Fibroblast of gingiva (primary cell): ENCODE measurements around the gene SULT4A1.

Experiments
- DNase-seq: peaks from one replicate; pipeline ENCODE4 v3.0.0-alpha.2; 2011; ENCODE audit warnings: low read depth

The SULT4A1 gene

GRCh38 chr22:43828725-43828997, 33.7 kb downstream of the SULT4A1 start:
- DNase-seq, result no peak

DNA sequence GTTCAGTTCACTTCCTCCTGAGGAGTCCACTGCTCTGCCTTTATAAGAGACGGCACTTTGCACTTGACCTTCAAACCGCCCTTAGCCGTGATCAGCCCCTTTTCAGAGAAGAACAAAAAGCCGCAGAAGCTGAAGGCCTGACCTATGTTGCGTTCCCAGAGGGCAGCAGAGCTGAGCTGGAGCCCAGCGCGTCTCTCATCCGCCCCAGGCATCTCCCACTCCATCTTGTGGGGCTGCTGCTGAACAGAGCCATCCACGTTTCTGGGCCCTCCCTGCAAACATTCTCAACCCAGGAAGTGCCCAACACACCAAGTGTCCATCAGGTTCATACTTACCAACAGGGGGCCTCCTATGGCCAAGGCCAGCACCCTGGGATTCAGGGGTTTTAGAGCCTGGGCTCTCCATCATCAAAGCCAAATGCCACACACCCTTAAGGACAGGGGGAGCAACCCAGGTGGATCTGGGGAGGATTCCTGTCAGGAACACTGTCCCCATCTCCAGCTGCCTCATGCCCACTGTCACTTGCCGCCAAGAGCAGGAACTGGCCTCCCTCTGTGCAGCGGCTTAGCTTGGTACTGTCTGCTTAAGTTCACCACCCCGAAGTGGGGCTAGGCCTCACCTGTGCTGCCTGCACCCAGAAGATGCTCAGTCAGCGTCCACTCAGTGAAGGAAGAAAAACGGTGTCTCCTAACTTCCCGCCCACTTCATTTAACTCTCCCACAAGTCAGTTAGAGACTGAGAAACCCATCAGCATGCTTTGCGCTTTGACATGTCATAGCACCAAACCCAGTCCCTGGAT, 34.2 kb downstream of the SULT4A1 start:
- DNase-seq, result no peak

DNA sequence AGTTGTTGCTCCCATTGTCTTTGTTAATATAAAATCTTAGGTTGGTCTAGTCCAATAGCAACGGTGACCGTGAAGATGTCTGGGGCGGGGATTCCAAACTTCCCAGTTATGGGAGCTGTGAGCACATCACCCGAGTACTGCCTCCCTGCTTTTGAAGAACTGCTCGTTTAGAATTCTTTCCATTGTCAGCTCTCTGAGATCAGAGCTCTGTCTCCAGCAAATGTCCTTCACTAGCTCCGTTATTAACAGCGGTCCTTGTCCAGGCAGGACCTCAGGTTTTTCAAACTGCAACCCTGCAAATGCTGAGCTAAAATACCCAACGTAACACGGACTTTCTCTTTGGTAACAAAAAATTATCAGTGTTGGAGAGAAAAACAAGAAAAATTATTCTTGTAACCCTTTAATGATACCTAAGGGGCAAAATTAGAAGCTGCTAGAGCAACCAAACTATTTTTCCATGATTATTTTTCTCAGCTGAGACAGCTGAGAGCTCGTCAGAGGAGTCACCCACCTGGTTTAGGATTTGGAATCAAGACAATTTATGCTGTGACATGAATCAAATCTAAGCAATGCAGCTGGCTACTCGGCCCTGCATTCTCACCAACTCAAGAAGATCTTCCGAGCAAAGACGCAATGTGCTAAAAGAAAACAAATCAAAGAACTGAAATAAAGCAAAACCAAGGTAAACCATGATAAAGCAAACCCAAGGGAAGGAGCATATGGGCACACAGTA, 35.1 kb downstream of the SULT4A1 start:
- DNase-seq, result no peak

DNA sequence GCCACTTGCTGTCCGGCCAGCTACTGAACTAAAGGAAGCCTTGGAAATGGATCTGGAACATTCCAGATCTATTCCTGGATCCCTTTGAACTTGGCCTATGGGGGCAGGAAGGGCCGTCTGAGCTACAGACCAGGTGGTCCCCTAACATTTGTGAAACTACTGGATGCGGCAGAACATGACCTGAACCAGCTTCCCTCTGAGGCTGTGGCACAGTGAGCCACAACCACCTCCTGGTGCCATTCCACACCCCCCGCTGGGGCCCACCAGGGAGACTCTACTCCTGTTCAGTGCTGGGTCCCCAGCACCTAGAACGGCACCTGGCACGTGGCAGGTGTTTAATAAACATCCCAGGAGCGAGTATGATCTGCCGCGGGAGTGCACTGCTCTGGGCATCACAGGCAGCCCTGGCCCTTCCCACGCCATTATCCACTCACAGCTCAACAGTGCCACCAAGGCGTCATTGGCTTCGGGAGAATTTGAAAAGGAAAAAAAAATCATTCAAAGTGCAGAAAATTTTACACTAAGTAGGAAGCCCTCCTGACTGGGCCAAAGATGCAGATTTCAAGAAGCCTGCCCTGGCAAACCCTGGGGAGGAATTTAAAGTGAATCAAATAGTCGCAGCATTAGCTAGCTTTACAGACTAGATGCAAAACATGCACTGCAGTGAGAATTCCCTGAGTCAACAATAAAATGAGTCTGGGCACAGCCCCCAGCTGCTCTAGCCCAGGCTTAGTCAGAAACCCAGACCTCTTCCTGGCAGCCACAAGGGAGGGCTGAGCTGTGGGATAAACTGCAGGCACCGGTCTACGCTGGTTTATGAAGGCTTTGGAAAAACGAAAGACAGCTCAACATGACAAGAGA, 35.9 kb downstream of the SULT4A1 start:
- peak; percentile 34 for DNase-seq

- no peak for DNase-seq
Measured at GRCh38 chr22:43825651-43826050, 36.7 kb downstream of the SULT4A1 start.

DNA sequence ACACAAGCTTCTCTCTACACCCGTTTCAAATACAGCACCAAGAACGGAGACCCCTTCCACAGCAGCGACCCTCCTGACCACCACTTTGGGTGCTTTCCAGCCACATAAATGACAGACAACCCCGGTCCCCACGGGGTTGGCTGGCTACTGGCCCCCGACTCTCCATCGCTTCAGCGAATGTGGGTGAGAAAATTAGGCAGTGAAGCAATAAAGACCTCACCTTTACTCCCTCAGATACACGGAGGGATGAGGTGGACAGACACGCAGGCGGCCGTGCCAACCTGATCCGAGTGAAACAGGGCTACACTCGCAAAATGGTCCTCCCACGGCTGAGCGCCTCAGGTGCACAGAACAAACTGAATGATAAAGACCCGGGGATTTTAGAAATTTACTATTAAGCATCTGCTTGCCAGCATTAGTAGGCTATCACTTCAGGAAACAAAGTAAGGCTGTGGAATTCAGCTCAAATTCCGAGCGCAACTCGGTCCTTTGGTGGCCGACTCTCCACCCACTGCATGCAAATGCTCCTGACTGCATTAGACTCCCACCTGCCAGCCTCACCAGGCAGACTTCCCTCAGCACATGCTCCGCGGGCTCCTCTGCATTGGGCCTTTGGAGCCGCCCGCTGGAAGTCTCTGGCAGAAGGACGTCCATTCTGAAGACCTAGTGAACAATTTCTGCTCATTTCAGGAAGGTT, 37.4 kb downstream of the SULT4A1 start:
- DNase-seq, result no peak

DNA sequence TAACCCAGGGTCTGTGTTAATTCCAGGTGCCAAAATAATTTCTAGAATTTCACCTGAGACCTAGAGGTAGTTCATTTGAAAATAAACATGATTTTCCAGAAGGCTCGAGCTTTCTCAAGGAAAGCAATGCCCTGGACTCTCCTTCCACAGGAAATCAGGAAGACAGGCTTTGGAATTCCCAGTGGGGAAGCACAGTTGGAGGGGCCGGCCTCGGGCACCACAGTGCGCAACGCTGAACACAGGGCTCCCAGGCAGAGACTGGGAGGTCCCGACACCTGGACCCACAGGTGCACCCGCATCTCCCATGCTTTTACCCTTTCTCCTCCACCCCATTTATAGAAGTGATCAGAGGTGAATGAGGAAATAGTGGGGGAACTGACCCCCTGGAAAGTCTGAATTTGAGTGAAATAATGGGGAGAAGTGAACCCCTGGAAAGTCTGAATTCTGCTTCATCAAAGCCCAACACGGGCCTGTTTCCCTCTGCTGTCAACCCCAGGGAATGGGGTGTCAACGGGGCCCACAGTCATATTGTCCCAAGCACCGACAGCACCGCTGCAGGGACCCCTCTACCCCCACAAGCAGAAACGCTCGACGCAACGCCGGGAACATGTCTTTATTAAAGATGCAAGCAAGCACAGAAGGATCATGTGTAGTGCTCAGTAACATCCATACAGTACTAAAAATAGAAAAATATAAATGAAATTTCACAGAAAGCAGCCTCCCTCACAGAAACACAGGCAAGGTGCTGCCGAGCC, 38.2 kb downstream of the SULT4A1 start:
- DNase-seq, result no peak

DNA sequence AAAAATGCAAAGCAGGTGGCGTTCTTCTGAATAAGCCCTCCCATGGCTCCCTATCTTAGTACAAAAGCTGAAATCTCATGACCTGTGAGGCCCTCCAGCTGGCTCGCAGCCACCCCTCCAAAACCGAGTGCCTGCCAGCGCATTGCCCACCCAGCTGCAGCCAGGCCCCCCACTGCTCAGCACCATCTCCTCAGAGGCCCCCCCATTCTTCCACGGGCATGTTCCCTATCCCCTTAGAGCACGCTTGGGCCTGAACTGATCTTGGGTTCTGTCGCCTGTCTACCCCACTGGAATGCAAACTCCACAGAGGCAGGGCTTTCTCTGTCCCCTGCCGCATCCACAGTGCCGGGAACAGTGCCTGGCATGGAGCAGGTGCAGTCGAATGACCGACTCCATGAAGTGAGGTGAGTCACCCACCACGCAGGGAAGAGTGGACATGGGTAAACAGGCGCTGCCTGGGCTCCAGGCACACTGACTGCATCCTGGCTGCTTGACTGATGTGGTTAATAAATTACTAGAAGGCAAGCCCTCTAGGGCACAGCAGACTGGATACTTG, 38.9 kb downstream of the SULT4A1 start:
- DNase-seq, result no peak

DNA sequence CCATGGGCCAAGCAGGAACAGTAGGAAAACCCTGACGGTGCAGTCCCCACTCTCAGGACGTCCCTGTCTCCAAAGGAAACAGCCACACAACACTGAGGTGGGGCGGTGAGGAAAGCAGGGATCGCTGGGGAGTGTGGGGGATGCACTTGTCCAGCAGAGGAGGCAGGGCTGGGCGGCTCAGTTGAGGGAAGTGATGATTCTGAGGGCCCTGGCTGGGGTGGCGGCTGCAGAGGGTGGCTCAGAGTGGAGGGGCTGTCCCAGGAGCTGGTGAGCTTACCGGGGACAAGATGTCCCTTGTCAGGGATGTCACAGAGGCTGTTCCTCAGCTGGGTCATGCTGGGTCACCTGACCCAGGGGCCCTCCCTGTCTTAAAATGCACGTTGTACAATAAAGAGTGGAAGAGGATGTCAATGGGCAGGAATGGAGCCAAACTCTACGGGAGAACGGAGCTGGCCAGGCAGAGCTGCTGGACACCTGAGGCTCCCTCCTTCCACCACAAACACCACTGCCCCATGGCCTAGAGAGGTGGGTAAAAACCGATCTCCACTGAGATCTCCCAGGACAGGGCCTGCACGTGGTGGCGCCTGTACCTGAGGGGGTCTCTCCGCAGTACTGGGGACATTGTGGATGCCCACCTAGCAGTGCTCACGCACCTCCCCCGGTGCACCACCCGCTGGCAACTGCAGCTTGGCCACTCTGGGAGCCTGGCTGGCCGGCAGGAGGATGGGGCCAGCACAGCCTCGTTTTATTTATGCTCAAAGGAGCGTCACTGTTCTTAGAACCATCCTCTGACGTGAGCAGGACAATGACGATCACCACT, 40.5 kb downstream of the SULT4A1 start:
- no peak for DNase-seq

DNA sequence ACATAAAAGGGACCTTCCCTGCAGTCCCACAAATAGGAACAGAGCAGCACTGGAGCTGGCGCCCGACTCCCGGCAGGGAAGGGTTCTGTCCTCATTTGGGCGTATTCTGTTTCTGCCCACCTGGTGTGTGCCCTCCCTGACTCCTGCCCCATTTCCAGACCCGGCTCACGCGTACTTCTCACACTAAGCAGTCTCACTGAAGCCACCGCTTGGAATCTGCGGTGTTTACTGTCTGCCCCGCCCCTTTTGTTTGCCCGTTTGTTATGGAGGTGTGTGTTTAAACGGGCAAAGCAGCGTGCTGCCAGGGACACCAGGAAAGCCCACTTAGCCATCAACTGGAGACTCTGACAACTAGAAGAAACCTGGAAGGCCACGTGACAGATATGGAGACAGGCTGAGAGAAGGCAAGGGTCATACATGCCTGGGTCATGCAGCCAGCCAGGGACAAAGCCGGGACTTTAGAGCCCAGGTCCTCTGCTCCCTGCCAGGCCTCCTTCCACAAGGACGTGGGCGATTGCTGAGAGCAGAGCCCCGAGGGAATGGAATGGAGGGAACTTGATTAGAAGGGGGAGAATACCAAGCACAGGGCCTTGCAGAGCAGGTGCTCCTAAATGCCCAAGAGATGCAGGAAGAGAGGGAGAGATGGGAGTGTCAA, 41.5 kb downstream of the SULT4A1 start:
- no peak for DNase-seq

- no peak for DNase-seq
Measured at GRCh38 chr22:43819931-43820640, 42.2 kb downstream of the SULT4A1 start.

GRCh38 chr22:43819421-43819921, 42.8 kb downstream of the SULT4A1 start:
- no peak for DNase-seq

- DNase-seq, result no peak
Measured at GRCh38 chr22:43818981-43819380, 43.3 kb downstream of the SULT4A1 start.

DNA sequence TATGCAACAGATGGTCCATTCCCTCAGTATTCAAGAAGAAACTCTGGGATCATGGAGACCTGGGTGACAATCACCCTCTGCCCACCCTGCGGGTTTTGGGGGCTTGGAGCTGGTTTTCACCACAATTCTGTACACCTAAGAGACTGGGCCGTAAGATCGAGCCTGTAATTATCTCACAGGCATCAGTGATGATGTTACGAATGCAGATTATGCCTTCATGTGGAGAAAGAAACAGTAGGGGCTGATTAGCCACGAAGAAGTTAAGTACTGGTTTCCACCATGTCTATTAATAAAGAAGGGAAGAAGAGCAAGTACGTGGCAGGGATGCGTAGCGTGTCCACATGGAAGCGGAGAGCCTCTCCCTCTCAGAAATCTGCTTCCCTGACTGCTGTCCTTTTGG, 44.9 kb downstream of the SULT4A1 start:
- no peak for DNase-seq

DNA sequence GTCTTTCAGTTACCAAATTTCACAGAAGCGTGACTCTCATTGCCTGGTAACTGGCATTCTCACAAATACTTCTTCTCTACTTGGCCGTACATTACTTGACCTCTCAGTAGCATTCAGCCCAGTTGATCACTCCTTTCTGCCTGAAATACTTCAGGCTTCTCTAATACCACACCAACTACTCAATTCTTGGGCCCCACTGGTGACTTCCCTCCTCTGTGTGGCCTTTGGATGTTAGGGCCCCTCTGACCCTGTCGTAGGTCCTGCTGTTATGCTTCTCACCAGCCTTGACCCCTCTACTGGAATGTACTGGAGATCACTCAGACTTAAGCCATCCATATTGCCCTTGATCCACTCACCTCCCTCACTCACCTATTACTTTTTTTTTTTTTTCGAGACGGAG, 48.0 kb downstream of the SULT4A1 start:
- no peak for DNase-seq

GRCh38 chr22:43812890-43813289, 49.4 kb downstream of the SULT4A1 start:
- no peak for DNase-seq

DNA sequence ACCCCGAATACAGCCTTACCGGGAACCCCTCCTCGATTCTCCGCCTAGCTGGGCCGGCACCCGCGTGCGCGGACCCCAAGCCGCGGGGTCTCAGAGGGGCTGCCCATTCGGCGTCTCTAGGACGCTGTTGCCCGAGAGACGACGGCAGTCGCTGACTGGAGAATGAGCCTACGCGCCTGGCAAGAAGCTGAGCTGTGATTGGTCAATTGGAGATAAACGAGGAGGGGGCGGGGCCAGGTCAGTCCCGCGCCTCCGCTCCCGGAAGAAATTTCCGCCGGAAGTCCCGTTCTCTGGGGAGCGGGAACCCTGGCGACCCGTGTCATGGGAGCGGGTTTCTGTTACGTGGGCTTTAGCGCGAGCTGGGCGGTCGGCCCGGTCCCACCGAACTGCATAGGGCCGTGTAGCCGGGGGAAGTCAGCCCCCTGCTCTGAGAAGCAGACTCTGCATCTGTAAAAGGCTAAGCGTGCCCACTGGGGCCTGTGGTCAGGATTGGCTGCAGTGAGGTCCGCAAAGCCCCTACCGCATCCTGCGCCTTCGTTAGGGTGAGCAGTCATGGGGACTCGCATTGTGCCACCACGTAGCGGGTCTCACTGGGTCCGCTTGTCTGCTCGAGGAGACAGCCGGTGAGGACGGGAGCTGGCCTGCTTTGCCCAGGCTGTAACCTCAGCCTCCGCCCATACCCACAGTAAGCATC, 50.0 kb downstream of the SULT4A1 start, which contains the start of gene EFCAB6:
Gene EFCAB6 (minus strand): TSS at position 157 of the 694 bp plus-strand sequence. CDS start 29,987 bp downstream, outside the sequence.
- DNase-seq, result peak; percentile 92

- peak; percentile 17 for DNase-seq
Measured at GRCh38 chr22:43811777-43812148, 50.5 kb downstream of the SULT4A1 start.
